ENCODE data around the gene CPED1. TPM values are rescaled to one million over a fixed set of nuclear protein-coding genes. Genes with fewer than 3 reads are reported as not detected.

The CPED1 gene
- total and polyA plus RNA-seq, 2 experiments from 2014 or later = 0.17 to 0.47 TPM

GRCh38 chr7:120981117-120981516 lies 7.4 kb upstream of the CPED1 start:
- Mint-ChIP-seq H3K4me1 (peaks cover 4% of the 10 kb centered on the region; the same call in 1 of the 3 replicates), H3K9me3 (no peaks in the 10 kb centered on the region; the same call in 2 of the 3 replicates), H3K36me3 (ENCODE audit: low read depth) (no peaks in the 10 kb centered on the region), H3K4me3 (no peak overlapping the region), H3K27me3 (ENCODE audit: insufficient read depth, low read depth, poor library complexity) (no peaks in the 10 kb centered on the region), H3K27ac (no peak overlapping the region)
- DNase-seq (ENCODE audit: low spot score) = no peak
- Histone ChIP-seq H4K20me1 (replicated peaks; ENCODE audit: insufficient read depth) (0 out of 2 replicates have a peak, but pooled peaks cover 2% of the 10 kb centered on the region), H3K27me3 (ENCODE audit: insufficient read depth) (no peaks in the 10 kb centered on the region), H3K4me2 (no peak overlapping the region), H3K36me3 (ENCODE audit: insufficient read depth) (no peaks in the 10 kb centered on the region), H3F3A (replicated peaks; ENCODE audit: low read depth) (no peaks in the 10 kb centered on the region), H2AFZ (no peak overlapping the region), H3K4me1 (ENCODE audit: insufficient read depth) (no peaks in the 10 kb centered on the region), H3K9me2 (ENCODE audit: insufficient read depth) (no peaks in the 10 kb centered on the region), H3K79me2 (replicated peaks; ENCODE audit: insufficient read depth) (no peaks in the 10 kb centered on the region), H3K4me3 (no peak overlapping the region), H3K27ac (ENCODE audit: low read depth) (no peak overlapping the region)
- TF ChIP-seq, protein P1, sequence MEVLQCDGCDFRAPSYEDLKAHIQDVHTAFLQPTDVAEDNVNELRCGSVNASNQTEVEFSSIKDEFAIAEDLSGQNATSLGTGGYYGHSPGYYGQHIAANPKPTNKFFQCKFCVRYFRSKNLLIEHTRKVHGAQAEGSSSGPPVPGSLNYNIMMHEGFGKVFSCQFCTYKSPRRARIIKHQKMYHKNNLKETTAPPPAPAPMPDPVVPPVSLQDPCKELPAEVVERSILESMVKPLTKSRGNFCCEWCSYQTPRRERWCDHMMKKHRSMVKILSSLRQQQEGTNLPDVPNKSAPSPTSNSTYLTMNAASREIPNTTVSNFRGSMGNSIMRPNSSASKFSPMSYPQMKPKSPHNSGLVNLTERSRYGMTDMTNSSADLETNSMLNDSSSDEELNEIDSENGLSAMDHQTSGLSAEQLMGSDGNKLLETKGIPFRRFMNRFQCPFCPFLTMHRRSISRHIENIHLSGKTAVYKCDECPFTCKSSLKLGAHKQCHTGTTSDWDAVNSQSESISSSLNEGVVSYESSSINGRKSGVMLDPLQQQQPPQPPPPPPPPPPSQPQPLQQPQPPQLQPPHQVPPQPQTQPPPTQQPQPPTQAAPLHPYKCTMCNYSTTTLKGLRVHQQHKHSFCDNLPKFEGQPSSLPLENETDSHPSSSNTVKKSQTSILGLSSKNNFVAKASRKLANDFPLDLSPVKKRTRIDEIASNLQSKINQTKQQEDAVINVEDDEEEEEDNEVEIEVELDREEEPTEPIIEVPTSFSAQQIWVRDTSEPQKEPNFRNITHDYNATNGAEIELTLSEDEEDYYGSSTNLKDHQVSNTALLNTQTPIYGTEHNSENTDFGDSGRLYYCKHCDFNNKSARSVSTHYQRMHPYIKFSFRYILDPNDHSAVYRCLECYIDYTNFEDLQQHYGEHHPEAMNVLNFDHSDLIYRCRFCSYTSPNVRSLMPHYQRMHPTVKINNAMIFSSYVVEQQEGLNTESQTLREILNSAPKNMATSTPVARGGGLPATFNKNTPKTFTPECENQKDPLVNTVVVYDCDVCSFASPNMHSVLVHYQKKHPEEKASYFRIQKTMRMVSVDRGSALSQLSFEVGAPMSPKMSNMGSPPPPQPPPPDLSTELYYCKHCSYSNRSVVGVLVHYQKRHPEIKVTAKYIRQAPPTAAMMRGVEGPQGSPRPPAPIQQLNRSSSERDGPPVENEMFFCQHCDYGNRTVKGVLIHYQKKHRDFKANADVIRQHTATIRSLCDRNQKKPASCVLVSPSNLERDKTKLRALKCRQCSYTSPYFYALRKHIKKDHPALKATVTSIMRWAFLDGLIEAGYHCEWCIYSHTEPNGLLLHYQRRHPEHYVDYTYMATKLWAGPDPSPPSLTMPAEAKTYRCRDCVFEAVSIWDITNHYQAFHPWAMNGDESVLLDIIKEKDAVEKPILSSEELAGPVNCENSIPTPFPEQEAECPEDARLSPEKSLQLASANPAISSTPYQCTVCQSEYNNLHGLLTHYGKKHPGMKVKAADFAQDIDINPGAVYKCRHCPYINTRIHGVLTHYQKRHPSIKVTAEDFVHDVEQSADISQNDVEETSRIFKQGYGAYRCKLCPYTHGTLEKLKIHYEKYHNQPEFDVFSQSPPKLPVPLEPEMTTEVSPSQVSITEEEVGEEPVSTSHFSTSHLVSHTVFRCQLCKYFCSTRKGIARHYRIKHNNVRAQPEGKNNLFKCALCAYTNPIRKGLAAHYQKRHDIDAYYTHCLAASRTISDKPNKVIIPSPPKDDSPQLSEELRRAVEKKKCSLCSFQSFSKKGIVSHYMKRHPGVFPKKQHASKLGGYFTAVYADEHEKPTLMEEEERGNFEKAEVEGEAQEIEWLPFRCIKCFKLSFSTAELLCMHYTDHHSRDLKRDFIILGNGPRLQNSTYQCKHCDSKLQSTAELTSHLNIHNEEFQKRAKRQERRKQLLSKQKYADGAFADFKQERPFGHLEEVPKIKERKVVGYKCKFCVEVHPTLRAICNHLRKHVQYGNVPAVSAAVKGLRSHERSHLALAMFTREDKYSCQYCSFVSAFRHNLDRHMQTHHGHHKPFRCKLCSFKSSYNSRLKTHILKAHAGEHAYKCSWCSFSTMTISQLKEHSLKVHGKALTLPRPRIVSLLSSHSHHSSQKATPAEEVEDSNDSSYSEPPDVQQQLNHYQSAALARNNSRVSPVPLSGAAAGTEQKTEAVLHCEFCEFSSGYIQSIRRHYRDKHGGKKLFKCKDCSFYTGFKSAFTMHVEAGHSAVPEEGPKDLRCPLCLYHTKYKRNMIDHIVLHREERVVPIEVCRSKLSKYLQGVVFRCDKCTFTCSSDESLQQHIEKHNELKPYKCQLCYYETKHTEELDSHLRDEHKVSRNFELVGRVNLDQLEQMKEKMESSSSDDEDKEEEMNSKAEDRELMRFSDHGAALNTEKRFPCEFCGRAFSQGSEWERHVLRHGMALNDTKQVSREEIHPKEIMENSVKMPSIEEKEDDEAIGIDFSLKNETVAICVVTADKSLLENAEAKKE (CRISPR knock-in tag; IDR thresholded peaks at IDR 0.05) = no peak
- no peak for TF ChIP-seq POLR2AphosphoS5 (IDR thresholded peaks at IDR 0.05; ENCODE audit: low read depth)
- TF ChIP-seq NANOG (IDR thresholded peaks at IDR 0.05; ENCODE audit: borderline replicate concordance) = no peak
- no peak for TF ChIP-seq EZH2 (IDR thresholded peaks at IDR 0.05; ENCODE audit: low read depth, unreplicated experiment)
- TF ChIP-seq STAT1 (IDR thresholded peaks at IDR 0.05; ENCODE audit: unreplicated experiment) = no peak
- TF ChIP-seq ZNF331 (CRISPR knock-in tag; IDR thresholded peaks at IDR 0.05; ENCODE audit: low read depth) = no peak
- TF ChIP-seq, protein P2, sequence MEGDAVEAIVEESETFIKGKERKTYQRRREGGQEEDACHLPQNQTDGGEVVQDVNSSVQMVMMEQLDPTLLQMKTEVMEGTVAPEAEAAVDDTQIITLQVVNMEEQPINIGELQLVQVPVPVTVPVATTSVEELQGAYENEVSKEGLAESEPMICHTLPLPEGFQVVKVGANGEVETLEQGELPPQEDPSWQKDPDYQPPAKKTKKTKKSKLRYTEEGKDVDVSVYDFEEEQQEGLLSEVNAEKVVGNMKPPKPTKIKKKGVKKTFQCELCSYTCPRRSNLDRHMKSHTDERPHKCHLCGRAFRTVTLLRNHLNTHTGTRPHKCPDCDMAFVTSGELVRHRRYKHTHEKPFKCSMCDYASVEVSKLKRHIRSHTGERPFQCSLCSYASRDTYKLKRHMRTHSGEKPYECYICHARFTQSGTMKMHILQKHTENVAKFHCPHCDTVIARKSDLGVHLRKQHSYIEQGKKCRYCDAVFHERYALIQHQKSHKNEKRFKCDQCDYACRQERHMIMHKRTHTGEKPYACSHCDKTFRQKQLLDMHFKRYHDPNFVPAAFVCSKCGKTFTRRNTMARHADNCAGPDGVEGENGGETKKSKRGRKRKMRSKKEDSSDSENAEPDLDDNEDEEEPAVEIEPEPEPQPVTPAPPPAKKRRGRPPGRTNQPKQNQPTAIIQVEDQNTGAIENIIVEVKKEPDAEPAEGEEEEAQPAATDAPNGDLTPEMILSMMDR (conservative IDR thresholded peaks at IDR 0.05; ENCODE audit: low read depth in 2 of 2) = no peak
- TF ChIP-seq EZH2phosphoT487 (IDR thresholded peaks at IDR 0.05; ENCODE audit: unreplicated experiment) = no peak
- no peak for TF ChIP-seq CREB1 (CRISPR knock-in tag; IDR thresholded peaks at IDR 0.05; ENCODE audit: low read depth)
- no peak for TF ChIP-seq ZNF114 (CRISPR knock-in tag; IDR thresholded peaks at IDR 0.05)
- no peak for ATAC-seq

All from GM23338 (cell line).